IPS-NIHi7 (cell line): Measurements from ENCODE around the gene DNAJC8.

Experiments used
- DNase-seq: peaks from one replicate; pipeline ENCODE4 v3.0.0; 2012; ENCODE audit warnings: mixed read lengths; ENCODE audit errors: extremely low spot score

Gene DNAJC8

DNA sequence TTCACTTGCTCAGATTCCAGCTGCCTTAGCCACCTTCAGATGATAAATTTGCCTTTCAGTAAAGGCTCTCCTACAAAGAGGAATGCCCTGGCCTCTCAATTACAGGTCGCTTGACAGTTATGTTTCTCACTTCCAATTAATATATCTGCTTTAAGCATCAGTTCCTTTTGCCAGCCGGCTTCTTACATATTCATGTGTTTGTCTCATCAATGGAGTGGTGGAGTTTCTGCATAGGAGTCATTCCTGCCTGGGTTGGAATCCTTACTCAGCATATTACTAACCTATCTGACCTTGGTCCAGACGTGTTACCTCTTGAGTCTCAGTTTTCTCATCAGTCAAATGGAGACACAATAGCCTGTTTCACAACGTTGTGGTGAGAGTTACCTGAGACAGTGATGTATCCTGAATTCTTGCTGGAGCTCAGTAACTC is 17.1 kb upstream of the DNAJC8 start:
- DNase-seq, result no peak

GRCh38 chr1:28249013-28249865 is 16.4 kb upstream of the DNAJC8 start:
- DNase-seq, result no peak

DNA sequence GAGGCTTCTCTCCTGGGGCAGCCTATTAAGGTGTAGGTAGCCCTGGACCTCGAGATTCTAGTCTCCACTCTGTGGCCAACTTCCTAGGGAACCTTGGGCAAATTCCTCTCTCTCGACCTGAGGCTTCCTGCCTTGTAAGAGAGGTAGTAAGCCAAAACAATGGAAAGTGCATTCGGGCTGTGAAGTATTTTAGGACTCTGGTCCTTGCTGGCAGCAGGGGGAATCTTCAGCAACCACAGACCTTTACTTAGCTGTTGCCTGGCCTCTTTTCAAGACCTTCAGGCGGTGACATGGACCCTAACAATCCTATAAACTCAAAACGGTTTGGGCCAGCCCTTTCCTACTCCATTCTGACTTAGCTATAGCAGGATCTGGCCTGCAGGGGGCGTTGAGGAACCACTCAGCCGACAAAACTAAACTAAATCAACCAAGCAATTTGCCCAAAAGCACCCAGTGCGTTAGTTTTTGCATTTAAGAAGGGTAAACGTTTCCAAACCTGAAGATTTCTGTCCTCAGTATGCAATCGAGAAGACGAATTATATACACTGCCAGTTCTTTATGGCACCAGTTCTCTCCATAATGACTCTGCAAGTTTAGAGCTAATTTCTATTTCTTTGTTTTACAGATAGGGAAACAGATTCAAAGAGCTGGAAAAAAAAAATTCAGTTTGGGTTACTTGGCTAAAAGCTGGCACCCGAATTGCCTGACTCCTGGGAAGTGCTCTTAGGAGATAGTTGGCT is 15.6 kb upstream of the DNAJC8 start:
- DNase-seq, result peak; percentile 57

DNA sequence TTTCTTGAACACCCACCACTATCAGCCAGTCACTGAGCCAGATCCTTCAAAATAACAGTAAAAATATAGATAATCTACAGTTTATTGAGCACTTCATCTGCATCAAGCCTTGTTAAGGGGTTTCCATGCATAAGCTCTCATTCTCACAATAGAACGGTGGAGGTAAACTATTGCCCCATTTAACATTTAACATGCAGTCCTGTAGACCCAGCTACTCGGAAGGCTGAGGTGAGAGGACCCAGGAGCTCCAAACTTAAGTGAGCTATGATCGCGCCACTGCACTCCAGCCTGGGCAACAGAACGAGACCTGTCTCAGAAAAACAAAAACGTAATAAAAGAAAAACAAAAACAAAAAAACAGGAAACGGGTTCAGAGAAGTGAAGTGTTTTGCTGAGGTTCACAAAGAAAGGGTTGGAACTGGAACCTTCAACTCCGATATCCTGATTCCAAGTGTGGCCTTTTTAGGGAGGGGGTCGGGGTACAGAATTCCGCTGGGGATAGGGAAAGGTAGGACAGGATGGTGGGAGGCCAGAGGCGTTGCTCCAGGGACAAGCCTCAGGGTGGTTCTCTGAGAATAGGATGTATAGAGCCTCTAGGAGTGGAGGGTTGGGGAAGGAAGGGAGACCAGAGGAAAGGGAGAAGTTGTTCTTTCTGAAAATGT is 14.9 kb upstream of the DNAJC8 start:
- no peak for DNase-seq

- DNase-seq, result no peak
Observed at GRCh38 chr1:28246427-28246832, 13.6 kb upstream of the DNAJC8 start.

DNA sequence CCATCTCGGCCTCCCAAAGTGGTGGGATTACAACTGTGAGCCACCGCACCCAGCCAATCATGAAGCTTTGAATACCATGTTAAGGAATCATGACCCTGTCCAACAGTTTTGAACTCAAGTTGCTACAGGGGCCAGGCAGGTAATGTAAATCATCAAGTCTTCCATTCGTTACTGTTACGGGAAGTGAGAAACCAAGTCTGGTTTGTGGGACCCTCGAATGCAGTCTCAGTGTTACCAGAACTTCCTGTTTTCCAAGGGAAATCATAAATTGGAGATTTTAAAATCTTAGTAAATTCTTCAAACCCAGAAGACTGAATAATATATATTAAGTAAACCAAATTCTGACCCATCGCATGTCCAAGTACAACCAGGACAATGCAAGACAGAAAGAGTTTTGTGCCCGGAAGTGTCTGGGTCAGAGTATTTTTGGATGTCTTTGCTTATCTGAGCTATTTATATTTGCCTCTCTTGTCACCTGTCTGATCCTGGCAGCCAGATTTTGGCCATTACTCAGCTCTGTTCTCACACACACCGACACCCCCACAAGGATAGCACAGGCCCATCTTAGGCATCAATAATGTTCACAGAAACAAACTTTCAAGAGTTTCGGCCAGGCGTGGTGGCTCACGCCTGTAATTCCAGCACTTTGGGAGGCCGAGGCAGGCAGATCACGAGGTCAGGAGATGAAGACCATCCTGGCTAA is 11.9 kb upstream of the DNAJC8 start:
- DNase-seq, result no peak

DNA sequence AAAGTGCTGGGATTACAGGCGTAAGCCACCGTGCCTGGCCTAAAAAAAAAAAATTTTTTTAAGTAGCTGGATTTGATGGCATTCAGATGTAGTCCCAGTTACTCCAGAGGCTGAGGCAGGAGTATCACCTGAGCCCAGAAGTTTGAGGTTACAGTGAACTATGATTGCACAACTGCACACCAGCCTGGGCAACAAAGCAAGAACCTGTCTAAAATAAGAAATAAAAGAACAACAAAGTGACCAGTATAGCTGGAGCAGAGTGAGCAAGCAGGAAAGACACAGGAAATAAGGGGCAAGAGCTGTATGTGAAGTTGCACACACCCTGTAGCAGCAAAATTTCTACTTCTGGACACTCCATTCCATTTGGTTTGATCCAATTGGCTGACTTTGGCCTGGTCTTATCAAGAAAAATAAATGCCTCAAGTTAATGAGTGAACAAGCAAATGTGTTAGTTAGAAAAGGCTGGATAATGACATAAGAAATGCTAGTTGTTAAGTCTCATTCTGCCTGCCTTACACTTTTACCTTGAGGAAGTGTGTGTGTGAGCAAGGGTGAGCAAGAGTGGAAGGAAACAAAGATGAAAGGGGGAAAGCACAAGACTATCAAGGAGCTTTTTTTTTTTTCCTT is 11.0 kb upstream of the DNAJC8 start:
- DNase-seq, result no peak

DNA sequence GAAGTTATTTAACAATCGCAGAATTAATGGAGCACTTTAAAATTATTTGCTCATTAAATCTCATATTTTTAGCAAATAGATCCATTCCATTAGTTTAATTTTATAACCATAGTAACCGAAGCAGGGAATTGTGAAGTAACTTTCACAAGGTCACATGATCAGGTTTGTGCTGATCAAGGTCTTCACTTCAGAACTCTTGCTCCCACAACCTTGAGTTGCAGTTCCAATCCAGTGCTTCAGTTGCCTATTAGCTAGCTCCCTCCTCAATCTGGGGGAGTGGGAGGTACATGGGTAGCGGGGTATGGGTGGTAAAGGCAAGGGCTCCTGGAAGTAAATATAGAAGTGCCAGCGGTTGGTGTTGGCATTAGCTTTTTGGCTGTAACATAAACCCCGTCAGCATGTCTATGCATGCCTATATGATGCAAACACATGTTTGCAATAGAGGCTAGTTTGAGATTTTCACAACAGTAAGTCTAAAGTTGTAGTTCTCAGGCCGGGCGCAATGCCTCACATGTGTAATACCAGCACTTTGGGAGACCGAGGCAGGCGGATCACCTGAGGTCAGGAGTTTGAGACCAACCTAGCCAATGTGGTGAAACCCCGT is 8.9 kb upstream of the DNAJC8 start:
- DNase-seq, result no peak

DNA sequence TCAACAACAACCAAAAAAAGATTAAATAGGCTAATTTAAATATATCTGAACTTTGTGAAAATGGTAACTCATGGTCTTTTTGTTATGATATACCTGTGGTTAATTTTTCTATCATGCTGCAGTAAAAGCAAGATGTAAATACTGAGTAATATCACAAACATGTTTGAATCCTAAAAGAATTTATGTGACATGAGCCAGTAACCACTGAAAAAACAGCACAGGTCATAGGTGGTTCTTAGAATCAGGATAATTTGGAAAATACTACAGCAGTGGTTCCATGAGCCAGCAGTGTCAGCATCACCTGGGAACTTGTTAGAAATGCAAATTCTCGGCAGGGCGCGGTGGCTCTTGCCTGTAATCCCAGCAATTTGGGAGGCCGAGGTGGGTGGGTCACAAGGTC is 7.2 kb upstream of the DNAJC8 start:
- DNase-seq, result no peak

DNA sequence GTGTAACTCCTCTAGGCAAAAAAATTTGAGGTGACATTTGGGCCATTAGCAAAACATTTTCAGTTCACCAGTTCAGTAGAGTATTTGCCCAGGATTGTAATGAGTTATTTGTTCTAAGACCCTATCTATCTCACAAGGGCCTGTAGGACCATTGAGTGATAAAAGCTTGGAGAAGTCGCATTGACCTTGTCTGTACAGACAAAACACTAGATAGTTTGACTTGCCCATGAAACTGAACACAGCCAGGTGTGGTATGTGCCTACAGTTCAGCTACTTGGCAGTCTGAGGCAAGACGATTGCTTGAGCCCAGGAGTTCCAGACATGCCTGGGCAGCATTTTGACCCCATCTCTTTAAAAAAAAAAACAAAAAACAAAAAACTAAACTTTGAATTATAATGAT is 6.2 kb upstream of the DNAJC8 start:
- DNase-seq, result no peak

DNA sequence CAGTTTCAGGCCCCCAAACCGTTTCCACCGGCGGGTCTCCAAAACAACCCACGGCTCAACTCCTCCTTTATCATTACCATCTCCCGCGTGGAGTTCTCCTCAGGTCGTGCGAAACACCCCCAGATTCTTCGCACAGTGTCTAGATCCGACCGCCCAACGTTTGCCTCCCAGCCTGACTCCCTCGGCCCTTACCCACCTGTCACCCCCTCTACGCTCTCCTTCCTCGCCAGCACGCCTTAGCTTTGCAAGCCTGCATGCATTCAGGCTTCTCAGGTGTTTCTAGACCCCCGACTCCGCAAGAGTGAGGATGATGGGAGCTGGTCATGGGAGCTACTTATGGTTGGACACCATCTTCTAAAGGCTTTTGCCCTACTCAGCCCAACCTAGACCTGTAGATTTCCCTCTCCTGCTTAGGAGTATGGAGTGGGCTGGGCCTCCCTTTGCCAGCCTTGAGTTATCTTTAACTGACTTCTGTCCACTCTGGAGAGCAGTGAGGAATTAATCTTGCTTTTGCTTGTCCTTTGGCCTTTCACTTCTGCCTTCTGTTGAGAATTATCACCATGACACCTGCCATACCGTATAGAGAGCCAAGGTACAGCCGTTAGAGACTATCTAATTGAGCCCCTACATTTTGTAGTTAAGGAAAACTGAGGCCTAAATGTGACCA is 4.0 kb upstream of the DNAJC8 start:
- no peak for DNase-seq

DNA sequence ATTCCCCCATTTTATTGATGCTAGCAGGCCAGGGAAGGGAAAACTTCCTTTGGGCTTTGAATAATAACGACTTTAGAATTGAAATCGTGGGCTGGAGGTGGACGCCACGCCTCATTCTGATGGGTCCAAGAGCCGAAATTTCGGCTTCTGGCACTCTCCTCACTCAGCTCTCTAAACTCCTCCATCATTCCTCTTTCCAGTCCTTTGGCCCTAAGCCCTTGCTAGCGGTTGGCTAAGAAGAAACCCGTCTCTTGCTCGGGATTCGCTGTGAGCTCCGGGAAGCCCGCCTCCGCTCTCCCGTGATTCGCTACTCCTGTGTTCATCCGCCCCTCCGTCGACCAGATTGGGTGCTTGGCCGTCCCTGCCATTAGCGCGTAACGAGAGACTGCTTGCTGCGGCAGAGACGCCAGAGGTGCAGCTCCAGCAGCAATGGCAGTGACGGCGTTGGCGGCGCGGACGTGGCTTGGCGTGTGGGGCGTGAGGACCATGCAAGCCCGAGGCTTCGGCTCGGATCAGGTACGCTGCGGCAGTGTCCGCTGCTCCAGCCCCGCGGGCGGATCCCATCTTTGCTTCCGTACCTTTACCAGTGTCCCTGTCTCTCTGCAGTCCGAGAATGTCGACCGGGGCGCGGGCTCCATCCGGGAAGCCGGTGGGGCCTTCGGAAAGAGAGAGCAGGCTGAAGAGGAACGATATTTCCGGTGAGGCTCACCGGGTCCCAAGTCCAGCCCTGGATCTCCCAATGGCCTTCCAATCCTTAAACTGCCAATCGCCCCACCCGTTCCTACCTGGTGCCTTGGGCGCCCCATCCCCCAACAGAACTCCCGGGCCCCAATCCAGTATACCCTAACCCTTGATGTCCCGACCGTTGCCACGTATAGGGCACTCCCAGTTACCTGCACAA is 3.2 kb upstream of the DNAJC8 start, which contains the start of gene ATP5IF1:
Gene ATP5IF1 (plus strand): TSS at position 370 of the 901 bp plus-strand sequence. CDS start 60 bp downstream, at position 430.
- DNase-seq, result peak; percentile 99

GRCh38 chr1:28233264-28233606 is 406 bp upstream of the DNAJC8 start:
- DNase-seq, result no peak

DNA sequence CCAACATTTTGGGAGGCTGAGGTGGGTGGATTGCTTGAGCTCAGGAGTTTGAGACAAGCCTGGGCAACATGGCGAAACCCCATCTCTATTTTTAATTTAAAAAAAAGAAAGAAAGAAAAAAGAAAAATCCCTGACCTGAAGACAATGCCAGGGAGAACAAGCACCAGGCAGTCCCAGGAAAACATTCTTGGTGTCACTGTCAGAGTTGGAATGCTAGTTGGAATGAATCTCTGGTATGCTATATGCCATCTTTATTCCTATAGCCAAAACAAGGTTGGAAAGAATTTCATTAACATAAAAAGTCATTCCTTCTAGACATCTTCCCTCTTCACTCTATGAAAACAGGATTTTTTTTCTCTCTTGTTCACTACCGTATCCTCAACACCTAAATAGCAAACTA is 2.8 kb downstream of the DNAJC8 start:
- DNase-seq, result no peak

- no peak for DNase-seq
Observed at GRCh38 chr1:28229089-28229488, 3.7 kb downstream of the DNAJC8 start.

DNA sequence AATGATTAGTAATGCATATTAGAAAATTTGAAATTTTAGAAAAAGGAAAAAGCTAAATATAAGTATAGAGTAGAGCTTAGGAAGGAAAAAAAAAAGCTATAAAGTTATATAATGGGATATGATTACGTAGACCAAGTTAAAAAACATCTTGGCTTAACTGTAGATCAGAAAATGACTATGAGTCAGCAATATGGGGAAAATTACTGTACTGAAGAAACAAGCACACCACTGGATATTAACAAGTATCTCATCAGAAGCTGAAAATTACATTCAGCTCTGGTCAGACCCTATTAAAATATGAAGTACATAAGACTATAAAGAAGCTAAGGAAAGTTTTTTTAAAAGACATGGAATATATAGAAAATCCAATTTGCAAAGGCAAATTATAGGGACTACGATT is 19.5 kb downstream of the DNAJC8 start:
- DNase-seq, result no peak

GRCh38 chr1:28209700-28210099 is 23.1 kb downstream of the DNAJC8 start:
- DNase-seq, result no peak

DNA sequence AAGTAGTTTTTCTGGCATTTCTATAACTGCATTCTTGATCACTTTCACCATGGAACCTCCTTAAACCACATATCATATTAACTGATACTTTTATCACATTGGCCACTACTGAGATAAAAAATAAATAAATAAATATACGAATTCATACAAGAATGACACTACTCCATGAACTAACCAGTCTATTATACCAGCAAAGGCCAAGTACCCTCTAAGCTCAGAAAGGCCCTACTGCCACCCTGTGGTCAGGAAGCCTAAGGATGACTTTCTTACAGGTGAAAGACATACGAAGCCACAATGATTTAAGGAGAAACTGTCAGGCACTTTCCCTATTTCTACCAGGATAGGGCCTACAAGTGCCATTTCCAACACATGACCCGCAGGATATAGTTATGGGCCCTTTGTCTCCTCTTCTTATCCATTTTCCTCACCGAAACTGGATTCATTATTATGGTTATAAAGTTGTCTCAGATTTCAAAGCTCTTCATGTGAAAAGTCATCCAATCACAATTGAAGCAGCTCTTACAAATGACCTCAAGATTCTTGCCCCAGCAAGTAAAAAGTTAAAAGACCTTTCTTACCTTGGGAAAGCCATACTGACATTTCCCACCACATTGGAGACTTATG is 23.9 kb downstream of the DNAJC8 start:
- peak; percentile 65 for DNase-seq

DNA sequence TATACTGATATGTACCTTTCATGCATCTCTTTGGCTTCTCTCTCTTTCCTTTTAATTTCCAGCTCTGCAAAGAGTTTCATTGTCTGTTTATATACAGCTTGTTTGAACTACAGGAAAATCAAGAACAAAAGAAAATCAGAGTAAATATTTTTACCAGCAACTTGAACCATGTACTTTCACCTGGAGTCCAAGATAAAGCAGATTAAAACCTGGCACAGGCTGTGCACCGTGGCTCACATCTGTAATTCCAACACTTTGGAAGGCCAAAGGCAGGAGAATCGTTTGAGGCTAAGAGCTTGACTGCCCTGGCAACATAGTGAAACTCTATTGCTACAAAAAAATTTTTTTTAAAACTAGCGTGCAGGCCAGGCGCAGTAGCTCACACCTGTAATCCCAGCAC is 27.6 kb downstream of the DNAJC8 start:
- DNase-seq, result no peak
